Body of pancreas (tissue), 4 donors: ENCODE data around the gene COL23A1.

Experiments used
- CTCF ChIP-seq, 7 experiments: fragments of 450-650 bp in 4 of 7; fragments of 200-600 bp in 3 of 7; sonication (generic) in 3 of 7; IDR thresholded peaks; one replicate each; pipeline ENCODE4 v1.5.1; 2016 to 2019; ENCODE audit warnings: antibody characterized with exemption in 7 of 7
- POLR2A ChIP-seq, 3 donors: fragments of 450-650 bp; IDR thresholded peaks; one replicate each; pipeline ENCODE4 v1.6.1; 2016; ENCODE audit warnings: antibody characterized with exemption in 3 of 3, mild to moderate bottlenecking in 2 of 3

GRCh38 chr5:178380086-178380485 is 210.1 kb downstream of the COL23A1 start:
- TF ChIP-seq CTCF (IDR thresholded peaks at IDR 0.05) = no peak
- no peak for TF ChIP-seq POLR2A (IDR thresholded peaks at IDR 0.05)
